HepG2 (cell line): ENCODE measurements around the gene NSF. TPM values are rescaled to one million over a fixed set of nuclear protein-coding genes. Genes with fewer than 3 reads are reported as not detected.

Source experiments
- IKZF4 ChIP-seq: sonication (generic); formaldehyde crosslinking; IDR thresholded peaks from 2 replicates; pipeline ENCODE4 v1.5.1; 2020; ENCODE audit warnings: borderline replicate concordance, mild to moderate bottlenecking, low read depth, missing genetic modification reagents; ENCODE audit errors: not compliant biosample characterization
- KLF6 ChIP-seq: IDR thresholded peaks from 2 replicates; pipeline ENCODE4 v1.8.0; 2016; ENCODE audit warnings: missing biosample characterization, missing genetic modification reagents
- ZFP41 ChIP-seq: sonication (generic); formaldehyde crosslinking; IDR thresholded peaks from 2 replicates; pipeline ENCODE4 v1.4.0; 2020; ENCODE audit warnings: mild to moderate bottlenecking, missing genetic modification reagents, borderline replicate concordance
- ZFX ChIP-seq: sonication (generic); formaldehyde crosslinking; IDR thresholded peaks from 2 replicates; pipeline ENCODE4 v1.4.0; 2020; ENCODE audit warnings: mild to moderate bottlenecking, low read depth, missing genetic modification reagents, moderate library complexity
- ZNF143 ChIP-seq: sonication (generic); formaldehyde crosslinking; IDR thresholded peaks from 2 replicates; pipeline ENCODE4 v1.4.0; 2020; ENCODE audit warnings: missing genetic modification reagents
- ZNF615 ChIP-seq: sonication (generic); formaldehyde crosslinking; IDR thresholded peaks from 2 replicates; pipeline ENCODE4 v1.5.0; 2020; ENCODE audit warnings: mild to moderate bottlenecking, missing genetic modification reagents, borderline replicate concordance
- ZNF749 ChIP-seq: sonication (generic); formaldehyde crosslinking; IDR thresholded peaks from 2 replicates; pipeline ENCODE4 v1.8.0; 2022; ENCODE audit warnings: mild to moderate bottlenecking, missing genetic modification reagents, moderate library complexity, borderline replicate concordance
- polyA plus RNA-seq, 8 experiments: library from polyadenylated mRNA; depleted of rRNA in 3 of 8; stranded (reverse) in 7 of 8; unstranded in 1 of 8; fragments of >200 nt; fragmentation: Illumina TruSeq in 4 of 8; extraction: Trizol in 4 of 8; gene quantifications; 2 replicates each; pipeline versions ENCODE4 v1.2.1 to v1.2.3, GENCODE V29; 2011 to 2016; ENCODE audit warnings: low read depth in 4 of 8, missing spikeins in 1 of 8, mixed read lengths in 1 of 8; ENCODE audit not compliant: insufficient read depth in 1 of 8
- total RNA-seq, 5 experiments: library from RNA; depleted of rRNA; stranded (reverse); fragments of >200 nt; fragmentation: Illumina TruSeq; extraction: Trizol; gene quantifications; 2 replicates each; pipeline ENCODE4 v1.2.3, GENCODE V29; 2016; ENCODE audit warnings: low read depth in 1 of 5
- TF ChIP-seq, protein P1 (sequence below): sonication (generic); formaldehyde crosslinking; IDR thresholded peaks from 2 replicates; pipeline ENCODE4 v1.5.1; 2020; ENCODE audit warnings: mild to moderate bottlenecking, missing genetic modification reagents, borderline replicate concordance
- TF ChIP-seq, protein P2 (sequence below), 2 experiments: sonication (generic) in 1 of 2; formaldehyde crosslinking in 1 of 2; IDR thresholded peaks; 2 replicates each; pipeline versions ENCODE4 v1.4.0 to v1.6.1; 2016 to 2020; ENCODE audit warnings: borderline replicate concordance in 1 of 2, low read depth in 1 of 2, mild to moderate bottlenecking in 1 of 2, missing genetic modification reagents in 1 of 2
- TF ChIP-seq, protein P3 (sequence below): sonication (generic); formaldehyde crosslinking; IDR thresholded peaks from 2 replicates; pipeline ENCODE4 v1.4.0; 2020; ENCODE audit warnings: mild to moderate bottlenecking, missing genetic modification reagents, borderline replicate concordance
- TF ChIP-seq, protein P4 (sequence below): sonication (generic); formaldehyde crosslinking; IDR thresholded peaks from 2 replicates; pipeline ENCODE4 v1.5.0; 2020; ENCODE audit warnings: missing genetic modification reagents

The NSF gene
- total and polyA plus RNA-seq, 2 of the 13 experiments (the other 11 are each of a cell fraction or from before 2014, with no cell fraction given), result 21.9 to 37.8 TPM

DNA sequence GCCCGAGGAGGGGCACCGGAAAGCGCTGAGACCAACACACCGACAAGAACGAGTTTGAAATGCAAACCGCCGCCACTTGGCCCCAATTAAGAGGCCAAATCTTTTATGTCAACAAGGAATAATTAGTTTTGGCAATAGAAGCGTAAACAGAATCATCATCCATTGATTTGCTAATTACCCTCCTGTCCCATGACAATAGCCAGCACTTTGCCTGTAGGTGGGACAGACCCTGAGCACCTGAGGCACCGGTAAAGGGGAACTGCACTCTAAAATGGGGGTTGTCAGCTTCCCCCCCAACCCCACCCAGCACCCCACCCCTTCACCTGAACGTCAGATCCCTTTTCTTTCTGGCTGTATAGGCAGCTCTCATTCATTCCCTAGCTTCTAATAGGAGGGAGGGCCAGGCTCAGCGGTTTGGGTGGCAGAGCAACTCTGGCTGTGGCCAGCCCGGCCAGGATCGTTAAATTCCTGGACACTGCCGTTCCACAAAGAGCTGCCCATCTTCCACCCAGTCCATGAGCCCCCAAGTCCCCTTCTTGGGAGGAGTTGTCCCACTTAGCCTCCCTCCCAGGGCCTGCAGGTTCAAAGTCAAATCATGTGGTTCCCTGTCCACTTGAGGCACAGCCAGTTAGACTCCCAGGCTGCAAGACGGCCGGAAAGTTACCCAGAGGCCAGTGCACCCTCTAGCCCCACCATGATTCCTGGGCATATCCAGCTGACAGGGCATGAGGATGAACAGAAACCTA lies 182.2 kb downstream of the NSF start (continued):
- TF ChIP-seq, protein P1, sequence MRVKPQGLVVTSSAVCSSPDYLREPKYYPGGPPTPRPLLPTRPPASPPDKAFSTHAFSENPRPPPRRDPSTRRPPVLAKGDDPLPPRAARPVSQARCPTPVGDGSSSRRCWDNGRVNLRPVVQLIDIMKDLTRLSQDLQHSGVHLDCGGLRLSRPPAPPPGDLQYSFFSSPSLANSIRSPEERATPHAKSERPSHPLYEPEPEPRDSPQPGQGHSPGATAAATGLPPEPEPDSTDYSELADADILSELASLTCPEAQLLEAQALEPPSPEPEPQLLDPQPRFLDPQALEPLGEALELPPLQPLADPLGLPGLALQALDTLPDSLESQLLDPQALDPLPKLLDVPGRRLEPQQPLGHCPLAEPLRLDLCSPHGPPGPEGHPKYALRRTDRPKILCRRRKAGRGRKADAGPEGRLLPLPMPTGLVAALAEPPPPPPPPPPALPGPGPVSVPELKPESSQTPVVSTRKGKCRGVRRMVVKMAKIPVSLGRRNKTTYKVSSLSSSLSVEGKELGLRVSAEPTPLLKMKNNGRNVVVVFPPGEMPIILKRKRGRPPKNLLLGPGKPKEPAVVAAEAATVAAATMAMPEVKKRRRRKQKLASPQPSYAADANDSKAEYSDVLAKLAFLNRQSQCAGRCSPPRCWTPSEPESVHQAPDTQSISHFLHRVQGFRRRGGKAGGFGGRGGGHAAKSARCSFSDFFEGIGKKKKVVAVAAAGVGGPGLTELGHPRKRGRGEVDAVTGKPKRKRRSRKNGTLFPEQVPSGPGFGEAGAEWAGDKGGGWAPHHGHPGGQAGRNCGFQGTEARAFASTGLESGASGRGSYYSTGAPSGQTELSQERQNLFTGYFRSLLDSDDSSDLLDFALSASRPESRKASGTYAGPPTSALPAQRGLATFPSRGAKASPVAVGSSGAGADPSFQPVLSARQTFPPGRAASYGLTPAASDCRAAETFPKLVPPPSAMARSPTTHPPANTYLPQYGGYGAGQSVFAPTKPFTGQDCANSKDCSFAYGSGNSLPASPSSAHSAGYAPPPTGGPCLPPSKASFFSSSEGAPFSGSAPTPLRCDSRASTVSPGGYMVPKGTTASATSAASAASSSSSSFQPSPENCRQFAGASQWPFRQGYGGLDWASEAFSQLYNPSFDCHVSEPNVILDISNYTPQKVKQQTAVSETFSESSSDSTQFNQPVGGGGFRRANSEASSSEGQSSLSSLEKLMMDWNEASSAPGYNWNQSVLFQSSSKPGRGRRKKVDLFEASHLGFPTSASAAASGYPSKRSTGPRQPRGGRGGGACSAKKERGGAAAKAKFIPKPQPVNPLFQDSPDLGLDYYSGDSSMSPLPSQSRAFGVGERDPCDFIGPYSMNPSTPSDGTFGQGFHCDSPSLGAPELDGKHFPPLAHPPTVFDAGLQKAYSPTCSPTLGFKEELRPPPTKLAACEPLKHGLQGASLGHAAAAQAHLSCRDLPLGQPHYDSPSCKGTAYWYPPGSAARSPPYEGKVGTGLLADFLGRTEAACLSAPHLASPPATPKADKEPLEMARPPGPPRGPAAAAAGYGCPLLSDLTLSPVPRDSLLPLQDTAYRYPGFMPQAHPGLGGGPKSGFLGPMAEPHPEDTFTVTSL (CRISPR knock-in tag), result 0 out of 2 replicates have a peak, but pooled peaks have one; percentile 5
- TF ChIP-seq IKZF4 (CRISPR knock-in tag) (no peak), ZFX (CRISPR knock-in tag) (no peak; the same call in none of the 2 replicates), ZNF749 (CRISPR knock-in tag) (no peak), ZFP41 (CRISPR knock-in tag) (no peak), KLF6 (CRISPR knock-in tag) (no peak), ZNF143 (CRISPR knock-in tag) (peak; percentile 31; the same call in 1 of the 2 replicates), ZNF615 (CRISPR knock-in tag) (no peak)
- TF ChIP-seq, protein P2, sequence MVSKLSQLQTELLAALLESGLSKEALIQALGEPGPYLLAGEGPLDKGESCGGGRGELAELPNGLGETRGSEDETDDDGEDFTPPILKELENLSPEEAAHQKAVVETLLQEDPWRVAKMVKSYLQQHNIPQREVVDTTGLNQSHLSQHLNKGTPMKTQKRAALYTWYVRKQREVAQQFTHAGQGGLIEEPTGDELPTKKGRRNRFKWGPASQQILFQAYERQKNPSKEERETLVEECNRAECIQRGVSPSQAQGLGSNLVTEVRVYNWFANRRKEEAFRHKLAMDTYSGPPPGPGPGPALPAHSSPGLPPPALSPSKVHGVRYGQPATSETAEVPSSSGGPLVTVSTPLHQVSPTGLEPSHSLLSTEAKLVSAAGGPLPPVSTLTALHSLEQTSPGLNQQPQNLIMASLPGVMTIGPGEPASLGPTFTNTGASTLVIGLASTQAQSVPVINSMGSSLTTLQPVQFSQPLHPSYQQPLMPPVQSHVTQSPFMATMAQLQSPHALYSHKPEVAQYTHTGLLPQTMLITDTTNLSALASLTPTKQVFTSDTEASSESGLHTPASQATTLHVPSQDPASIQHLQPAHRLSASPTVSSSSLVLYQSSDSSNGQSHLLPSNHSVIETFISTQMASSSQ (IDR thresholded peaks at IDR 0.05; ENCODE audit: low read depth), result no peak
- TF ChIP-seq, protein P2 (CRISPR knock-in tag; IDR thresholded peaks at IDR 0.05; ENCODE audit: borderline replicate concordance), result no peak
- TF ChIP-seq, protein P3, sequence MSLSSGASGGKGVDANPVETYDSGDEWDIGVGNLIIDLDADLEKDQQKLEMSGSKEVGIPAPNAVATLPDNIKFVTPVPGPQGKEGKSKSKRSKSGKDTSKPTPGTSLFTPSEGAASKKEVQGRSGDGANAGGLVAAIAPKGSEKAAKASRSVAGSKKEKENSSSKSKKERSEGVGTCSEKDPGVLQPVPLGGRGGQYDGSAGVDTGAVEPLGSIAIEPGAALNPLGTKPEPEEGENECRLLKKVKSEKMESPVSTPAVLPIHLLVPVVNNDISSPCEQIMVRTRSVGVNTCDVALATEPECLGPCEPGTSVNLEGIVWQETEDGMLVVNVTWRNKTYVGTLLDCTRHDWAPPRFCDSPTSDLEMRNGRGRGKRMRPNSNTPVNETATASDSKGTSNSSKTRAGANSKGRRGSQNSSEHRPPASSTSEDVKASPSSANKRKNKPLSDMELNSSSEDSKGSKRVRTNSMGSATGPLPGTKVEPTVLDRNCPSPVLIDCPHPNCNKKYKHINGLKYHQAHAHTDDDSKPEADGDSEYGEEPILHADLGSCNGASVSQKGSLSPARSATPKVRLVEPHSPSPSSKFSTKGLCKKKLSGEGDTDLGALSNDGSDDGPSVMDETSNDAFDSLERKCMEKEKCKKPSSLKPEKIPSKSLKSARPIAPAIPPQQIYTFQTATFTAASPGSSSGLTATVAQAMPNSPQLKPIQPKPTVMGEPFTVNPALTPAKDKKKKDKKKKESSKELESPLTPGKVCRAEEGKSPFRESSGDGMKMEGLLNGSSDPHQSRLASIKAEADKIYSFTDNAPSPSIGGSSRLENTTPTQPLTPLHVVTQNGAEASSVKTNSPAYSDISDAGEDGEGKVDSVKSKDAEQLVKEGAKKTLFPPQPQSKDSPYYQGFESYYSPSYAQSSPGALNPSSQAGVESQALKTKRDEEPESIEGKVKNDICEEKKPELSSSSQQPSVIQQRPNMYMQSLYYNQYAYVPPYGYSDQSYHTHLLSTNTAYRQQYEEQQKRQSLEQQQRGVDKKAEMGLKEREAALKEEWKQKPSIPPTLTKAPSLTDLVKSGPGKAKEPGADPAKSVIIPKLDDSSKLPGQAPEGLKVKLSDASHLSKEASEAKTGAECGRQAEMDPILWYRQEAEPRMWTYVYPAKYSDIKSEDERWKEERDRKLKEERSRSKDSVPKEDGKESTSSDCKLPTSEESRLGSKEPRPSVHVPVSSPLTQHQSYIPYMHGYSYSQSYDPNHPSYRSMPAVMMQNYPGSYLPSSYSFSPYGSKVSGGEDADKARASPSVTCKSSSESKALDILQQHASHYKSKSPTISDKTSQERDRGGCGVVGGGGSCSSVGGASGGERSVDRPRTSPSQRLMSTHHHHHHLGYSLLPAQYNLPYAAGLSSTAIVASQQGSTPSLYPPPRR (CRISPR knock-in tag), result no peak
- TF ChIP-seq, protein P4, sequence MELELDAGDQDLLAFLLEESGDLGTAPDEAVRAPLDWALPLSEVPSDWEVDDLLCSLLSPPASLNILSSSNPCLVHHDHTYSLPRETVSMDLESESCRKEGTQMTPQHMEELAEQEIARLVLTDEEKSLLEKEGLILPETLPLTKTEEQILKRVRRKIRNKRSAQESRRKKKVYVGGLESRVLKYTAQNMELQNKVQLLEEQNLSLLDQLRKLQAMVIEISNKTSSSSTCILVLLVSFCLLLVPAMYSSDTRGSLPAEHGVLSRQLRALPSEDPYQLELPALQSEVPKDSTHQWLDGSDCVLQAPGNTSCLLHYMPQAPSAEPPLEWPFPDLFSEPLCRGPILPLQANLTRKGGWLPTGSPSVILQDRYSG (CRISPR knock-in tag), result no peak
